ENCODE results near the gene ZSWIM6.

ZSWIM6 gene

DNA sequence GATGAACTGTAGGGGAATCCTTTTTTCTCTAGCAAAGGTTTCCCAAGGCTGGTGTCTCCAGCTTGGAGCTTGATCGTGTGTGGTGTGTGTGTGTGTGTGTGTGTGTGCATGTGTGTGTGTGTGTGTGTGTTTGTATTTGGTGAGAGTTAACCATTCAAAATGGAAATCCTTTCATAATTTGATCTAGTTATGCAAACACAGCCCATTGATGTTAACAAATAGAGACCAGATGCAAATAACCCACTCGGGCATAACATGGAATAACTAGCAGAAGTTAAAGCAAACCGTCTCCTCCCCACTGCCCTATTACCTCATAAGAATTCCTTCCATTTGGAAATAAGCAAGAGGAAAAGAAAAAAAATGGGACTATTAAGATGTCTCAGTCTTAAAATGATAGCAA is 24.9 kb upstream of the ZSWIM6 start:
- DNase-seq (ENCODE audit: low read depth) = peak; percentile 85

DNA sequence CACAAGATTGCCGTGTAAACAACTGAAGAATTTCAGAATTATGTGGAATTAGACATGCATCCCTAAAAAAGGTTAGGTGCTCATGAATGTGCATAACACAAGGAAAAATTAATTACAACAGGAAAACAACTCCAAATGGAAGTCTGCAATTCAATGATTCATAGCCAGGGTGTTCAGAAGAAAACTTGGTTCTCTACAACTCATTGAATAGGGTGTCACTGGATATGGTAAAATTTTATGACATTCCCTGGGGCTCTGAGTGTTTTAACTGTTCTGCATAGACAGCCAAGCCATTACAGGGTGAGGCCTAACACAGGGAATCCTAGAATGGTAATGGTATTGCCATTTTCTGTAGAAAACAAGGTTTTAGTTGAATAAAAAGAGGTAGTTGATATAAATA is 24.4 kb upstream of the ZSWIM6 start:
- no peak for DNase-seq (ENCODE audit: low read depth)

- no peak for DNase-seq (ENCODE audit: low read depth)
These were observed 23.3 kb upstream of the ZSWIM6 start for GRCh38 chr5:61308712-61309111.

- no peak for DNase-seq (ENCODE audit: low read depth)
These were observed 22.9 kb upstream of the ZSWIM6 start for GRCh38 chr5:61309115-61309514.

DNA sequence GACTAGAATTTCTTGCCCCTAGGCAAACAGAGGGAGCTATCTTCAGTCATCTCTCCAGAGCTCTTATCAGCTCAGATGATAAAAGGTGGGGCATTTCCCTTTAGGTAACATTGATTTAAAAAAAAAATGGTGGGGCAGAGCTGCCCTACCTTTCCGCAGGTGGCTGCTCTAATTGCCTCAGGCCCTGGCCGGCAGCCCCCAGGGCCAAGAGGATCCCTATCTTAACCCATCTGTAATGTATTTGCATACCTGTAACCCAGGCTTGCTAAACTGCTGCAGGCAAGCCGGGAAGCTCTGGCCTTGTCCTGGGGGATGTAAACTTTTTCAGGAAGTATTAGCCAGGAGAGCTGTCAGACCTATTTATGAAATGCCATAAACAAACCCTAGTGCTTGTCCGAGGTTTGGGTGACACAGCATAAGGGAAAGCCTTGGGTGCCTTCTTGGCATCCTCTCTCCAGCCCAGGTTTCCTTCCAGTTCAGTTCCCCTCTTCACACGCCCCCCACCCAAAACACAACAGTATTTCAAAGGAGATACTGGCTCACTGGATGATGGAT is 20.9 kb upstream of the ZSWIM6 start:
- DNase-seq (ENCODE audit: low read depth) = no peak

DNA sequence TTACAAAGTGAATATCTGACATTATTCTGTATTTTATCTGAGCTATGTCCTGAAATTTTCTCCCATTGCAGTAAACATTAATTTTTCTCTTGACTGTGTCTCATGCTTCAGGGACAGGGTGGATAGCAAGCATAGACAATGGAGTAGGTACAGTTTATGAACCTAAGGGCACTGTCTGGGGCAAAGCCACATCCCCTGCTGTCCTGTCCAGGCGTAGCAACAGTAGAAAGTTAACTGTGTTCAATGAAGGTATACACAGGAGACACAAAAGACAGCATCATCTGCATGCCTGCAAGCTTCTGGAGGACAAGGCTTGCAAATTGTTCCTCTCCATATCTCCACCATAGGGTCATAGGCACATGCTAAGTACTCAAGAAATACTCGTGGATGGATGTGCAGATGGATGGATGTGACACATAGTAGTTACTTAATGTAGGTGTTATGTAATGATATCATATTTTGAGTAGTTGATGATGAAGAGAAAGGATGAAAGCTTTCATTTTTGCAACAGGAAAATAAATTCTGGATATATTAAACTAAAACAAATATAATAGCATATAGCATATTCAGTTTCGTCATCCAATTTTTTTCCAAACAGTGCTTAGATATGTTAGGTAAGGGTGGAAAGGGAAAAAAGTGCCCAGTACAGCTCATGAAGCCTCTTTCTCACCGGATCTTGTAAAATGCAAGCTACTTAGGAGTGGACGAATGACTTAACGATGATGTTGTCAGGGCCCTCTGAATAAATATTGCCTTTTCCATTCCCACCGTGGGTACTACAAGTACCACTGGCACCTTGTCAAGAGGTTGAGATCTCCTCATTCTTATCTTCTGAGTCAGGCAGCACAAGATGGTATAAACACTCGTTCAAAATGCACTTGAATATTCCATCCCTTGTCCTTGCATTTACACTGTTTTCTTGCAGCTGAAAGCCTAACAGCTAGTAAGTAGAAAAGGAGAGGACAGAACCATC is 19.9 kb upstream of the ZSWIM6 start:
- peak; percentile 83 for DNase-seq (ENCODE audit: low read depth)

GRCh38 chr5:61313960-61314681 is 17.9 kb upstream of the ZSWIM6 start:
- peak; percentile 72 for DNase-seq (ENCODE audit: low read depth)

GRCh38 chr5:61318376-61318775 is 13.7 kb upstream of the ZSWIM6 start:
- no peak for DNase-seq (ENCODE audit: low read depth)

DNA sequence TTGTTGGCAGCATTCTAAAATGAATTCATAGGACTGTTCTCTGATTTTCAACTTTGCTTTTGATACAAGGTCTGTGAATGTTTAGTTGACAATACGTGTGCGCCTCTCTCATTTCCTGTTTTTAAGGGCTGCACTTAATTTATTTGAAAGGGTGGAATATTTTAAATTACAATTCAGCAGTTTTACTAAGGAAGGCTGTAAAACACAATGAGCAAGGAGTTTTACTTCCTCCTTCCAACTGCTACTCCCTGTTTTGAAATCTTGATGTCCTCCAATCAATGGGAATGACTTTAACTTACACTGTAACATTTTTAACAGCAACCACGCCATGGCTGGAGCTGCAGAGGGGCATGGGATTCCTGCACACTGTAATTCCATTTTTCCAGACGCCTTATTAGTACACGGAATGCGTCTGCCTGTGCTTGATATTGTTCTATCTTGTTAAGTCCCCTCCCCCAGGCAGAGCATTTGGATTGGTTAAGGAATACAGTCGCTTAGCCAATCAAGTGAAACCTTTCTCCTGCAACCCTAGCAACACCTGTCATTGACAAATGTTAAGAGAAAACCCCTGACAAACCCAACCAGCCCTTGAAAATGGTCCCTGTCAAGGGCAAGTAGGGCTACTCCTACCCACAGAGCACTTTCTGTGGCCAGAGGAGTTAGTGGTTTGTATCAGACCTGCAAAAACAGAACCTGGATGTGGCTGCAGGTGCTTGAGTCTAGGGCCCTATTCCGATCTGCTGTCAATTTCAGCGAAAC is 12.5 kb upstream of the ZSWIM6 start:
- no peak for DNase-seq (ENCODE audit: low read depth)

DNA sequence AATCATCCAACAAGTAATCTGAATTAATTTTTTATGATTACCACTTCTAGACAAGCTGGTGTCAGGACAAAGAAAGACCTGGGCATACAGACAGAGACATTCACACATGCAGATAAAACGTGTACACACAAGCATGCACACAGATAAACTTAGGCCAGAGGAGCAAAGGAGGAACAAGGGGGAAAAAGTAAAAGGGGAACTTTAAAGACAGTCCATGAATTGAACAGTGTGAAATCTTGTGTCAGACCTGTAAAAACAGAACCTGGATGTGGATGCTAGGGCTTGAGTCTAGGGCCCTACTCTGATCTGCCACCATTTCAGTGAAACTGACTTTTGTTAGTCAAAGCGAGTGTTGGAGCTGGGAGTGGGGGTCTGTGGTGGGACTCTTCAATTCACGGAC is 11.2 kb upstream of the ZSWIM6 start:
- DNase-seq (ENCODE audit: low read depth) = no peak

DNA sequence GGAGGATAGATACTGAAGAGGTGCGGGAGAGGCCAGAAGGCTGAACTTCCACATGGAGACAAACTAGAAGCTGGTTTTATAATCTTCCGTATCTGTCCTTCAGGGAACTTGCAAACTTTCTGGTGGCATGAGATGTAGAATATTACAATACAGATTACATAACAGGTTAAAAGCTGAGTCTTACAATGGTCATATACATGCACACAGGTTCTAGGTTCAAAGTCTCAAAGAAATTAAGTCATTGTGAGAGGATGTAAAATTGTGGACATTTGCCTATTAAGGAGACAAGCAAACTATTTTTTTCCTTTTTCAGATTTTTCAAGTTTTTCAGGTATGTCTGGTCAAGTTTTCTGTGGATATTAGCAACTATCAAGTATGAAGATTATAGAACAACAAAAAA is 10.4 kb upstream of the ZSWIM6 start:
- DNase-seq (ENCODE audit: low read depth) = no peak

GRCh38 chr5:61322738-61323725 is 9.0 kb upstream of the ZSWIM6 start:
- DNase-seq (ENCODE audit: low read depth) = no peak

DNA sequence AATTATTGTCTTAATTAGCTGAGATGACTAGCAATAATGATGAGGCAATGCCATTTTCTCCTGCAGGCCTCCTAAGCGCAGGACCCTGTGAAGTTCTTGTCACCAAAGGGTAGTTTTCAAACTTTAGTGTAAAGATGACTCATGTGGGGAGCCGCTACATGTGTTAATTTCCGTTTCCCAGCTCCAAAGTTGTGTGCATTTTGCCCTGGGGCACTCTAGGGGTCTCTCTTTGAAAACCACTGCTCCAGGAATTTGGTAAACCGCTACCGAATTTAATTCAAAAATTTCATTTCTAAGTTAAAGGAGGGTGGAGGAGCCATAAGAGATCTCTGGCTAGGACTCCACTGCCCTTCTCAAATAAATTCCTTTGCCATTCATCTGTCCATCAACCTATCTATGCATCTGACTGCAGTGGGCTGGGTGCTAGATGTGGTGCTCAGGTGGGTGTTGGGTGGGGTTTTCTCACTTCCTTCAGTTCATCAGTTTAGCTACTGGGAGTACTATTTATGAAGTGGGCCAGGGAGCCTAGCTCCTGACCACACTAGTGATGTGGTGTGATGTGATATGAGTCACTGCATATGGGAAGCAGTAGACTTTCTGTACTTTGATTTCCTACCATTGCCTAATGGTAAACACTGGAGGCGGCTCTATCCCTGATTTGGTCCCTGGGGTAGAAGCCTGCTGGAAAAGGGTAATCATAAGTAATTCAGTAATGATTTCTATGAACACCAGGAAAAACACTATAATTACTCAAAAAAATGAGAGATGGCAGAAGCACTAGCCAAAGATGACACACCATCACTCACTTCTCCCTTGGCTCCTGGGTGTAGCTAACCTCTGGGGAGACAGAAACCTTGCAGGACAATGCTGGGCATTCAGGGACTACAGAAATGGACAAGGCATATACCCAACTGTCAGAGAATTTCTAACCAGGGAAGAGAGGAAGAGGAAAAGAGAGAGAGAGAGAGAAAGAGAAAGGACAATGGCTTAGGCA is 4.0 kb upstream of the ZSWIM6 start:
- peak; percentile 92 for DNase-seq (ENCODE audit: low read depth)

DNA sequence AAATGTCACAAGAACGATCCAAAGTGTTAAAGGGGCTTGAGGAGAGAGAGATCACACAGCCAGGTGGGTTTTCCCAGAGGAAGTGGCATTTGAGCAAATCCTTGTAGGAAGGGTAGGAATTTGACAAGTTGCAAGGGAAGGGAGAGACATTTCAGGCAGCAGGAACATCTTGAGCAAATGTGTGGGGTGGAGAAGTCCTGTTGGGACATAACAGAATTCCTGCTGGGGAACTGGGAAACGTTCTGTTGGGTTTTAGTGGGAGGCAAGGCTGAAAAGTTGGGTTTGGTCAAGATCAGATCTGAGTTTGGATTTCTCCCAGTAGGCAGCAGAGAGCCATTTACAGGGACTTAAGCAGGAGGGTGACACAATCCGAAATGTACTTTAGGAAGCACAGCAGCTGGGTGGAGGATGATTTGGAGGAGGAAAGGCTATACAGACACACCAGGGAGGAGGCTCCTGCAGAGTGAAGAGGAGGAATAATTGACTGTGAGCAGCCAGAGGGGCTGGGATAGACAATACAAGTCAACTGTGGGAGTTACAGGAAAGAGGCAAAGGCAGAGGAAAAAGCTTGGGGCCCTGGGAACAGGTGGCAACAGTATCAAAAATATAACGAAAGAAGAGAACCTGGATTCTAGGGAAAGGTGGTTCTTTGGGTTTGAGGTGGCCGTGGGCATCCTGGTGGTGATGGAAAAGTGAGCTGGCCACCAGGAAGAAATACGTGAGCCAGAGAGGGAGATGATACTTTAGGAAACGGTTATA is 3.1 kb upstream of the ZSWIM6 start:
- peak; percentile 38 for DNase-seq (ENCODE audit: low read depth)

GRCh38 chr5:61329550-61330128 is 2.4 kb upstream of the ZSWIM6 start:
- DNase-seq (ENCODE audit: low read depth) = no peak

DNA sequence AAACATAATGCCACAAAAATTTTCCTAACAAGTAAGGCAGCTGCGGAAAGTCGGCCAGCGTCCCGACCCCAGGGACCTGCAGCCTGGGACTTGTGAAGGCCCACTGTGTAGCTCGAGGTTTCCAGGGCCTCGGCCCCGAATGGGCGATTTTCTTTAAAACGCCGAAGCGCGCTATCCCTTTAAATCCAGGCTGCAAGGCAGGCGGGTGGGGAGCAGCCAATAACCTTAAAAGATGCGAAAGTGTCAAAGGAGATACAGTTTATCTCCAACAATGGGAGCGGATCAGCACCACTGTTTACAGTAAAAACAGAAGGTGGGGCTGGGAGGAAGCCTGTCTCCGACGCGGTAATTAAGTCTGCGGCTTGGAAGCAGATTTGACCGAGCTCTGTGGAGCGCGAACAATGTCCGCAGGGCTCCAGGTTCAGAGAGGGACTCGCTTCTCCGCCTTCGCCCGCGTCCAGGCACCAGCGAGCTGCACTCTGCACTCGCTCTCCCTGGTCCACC is 1.7 kb upstream of the ZSWIM6 start:
- DNase-seq (ENCODE audit: low read depth) = peak; percentile 39

GRCh38 chr5:61330845-61331406 is 1.1 kb upstream of the ZSWIM6 start:
- DNase-seq (ENCODE audit: low read depth) = peak; percentile 80

- no peak for DNase-seq (ENCODE audit: low read depth)
These were observed 296 bp downstream of the ZSWIM6 start for GRCh38 chr5:61332358-61332749.

All from fibroblast of gingiva (primary cell).